Left lung (tissue), 10 donors: ENCODE results near the gene ABI3BP. TPM values are rescaled to one million over a fixed set of nuclear protein-coding genes. Genes with fewer than 3 reads are reported as not detected.
A peak's percentile ranks its signal among the peaks of the same experiment; 100 is the strongest.

Experiments used
- ATAC-seq: fragments of 200-7000 bp; cut with Tn5 transposase; one replicate; pipeline ENCODE4 v1.9.1; 2020; ENCODE audit warnings: moderate library complexity
- DNase-seq, 4 donors: peaks; one replicate each; pipeline ENCODE4 v3.0.0-alpha.2; 2013 to 2020
- H3K27ac ChIP-seq, 2 donors: fragments of 200-600 bp; sonication (generic) in 1 of 2; one replicate each; pipeline versions ENCODE4 v1.5.0 to v1.8.0; 2020 to 2021
- H3K27me3 ChIP-seq, 2 donors: fragments of 200-600 bp; sonication (generic) in 1 of 2; one replicate each; pipeline versions ENCODE4 v1.5.0 to v1.8.0; 2020 to 2021
- H3K36me3 ChIP-seq, 2 donors: fragments of 200-600 bp; sonication (generic) in 1 of 2; one replicate each; pipeline versions ENCODE4 v1.5.0 to v1.8.0; 2020 to 2021
- H3K4me1 ChIP-seq, 2 donors: fragments of 200-600 bp; one replicate each; pipeline ENCODE4 v1.8.0; 2021
- H3K4me3 ChIP-seq, 2 donors: fragments of 200-600 bp; sonication (generic) in 1 of 2; one replicate each; pipeline versions ENCODE4 v1.5.0 to v1.8.0; 2020 to 2021; ENCODE audit warnings: mild to moderate bottlenecking in 1 of 2
- H3K9me3 ChIP-seq, 2 donors: fragments of 200-600 bp; sonication (generic) in 1 of 2; one replicate each; pipeline versions ENCODE4 v1.5.0 to v1.8.0; 2020 to 2021
- CTCF ChIP-seq, 2 donors: fragments of 200-600 bp; sonication (generic) in 1 of 2; IDR thresholded peaks; one replicate each; pipeline versions ENCODE4 v1.5.0 to v1.8.0; 2021; ENCODE audit warnings: antibody characterized with exemption in 2 of 2
- intact Hi-C, 2 donors: fragments of 100-400 bp; cut with DNase I; formaldehyde crosslinking; loops; one replicate each; pipeline versions ENCODE4 v1.11.2 to v1.14.2; 2022
- polyA plus RNA-seq, 6 donors: library from polyadenylated mRNA; unstranded; fragments of 120-200 nt; gene quantifications; one replicate each; pipeline ENCODE4 v1.2.1, GENCODE V29; 2013; ENCODE audit not compliant: insufficient read length in 6 of 6
- total RNA-seq, 2 donors: library from RNA; stranded (reverse); fragmentation: NEBNext Ultra II Directional; extraction: Animal tissue kit (Norgen Biotek cat#: 25700); gene quantifications; one replicate each; pipeline ENCODE4 v1.2.1, GENCODE V29; 2021
- donor health status: DM: no; HTN: yes; CAD: no.
- donor health status: DM: no; HTN: no; CAD: no.

Gene ABI3BP
- total and polyA plus RNA-seq, 8 donors, result 65.2 to 138 (median 85.3) TPM

- no peaks in the 10 kb centered on the region for H3K27me3 ChIP-seq
- no peak for DNase-seq
- no peak for TF ChIP-seq CTCF (IDR thresholded peaks at IDR 0.05)
- H3K9me3 ChIP-seq, result no peaks in the 10 kb centered on the region
- no peaks in the 10 kb centered on the region for H3K36me3 ChIP-seq
- intact Hi-C loops, result no loop called here
- no peak overlapping the region for H3K27ac ChIP-seq
- no peaks in the 10 kb centered on the region for H3K4me1 ChIP-seq
- H3K4me3 ChIP-seq, result no peak overlapping the region
- ATAC-seq, result no peak
Observed at GRCh38 chr3:100928638-100929428, 64.4 kb downstream of the ABI3BP start.

- ATAC-seq (no peak), DNase-seq (no peak)
- Histone ChIP-seq H3K4me1 (no peaks in the 10 kb centered on the region), H3K36me3 (no peaks in the 10 kb centered on the region), H3K9me3 (no peaks in the 10 kb centered on the region), H3K27ac (no peak overlapping the region), H3K27me3 (no peaks in the 10 kb centered on the region), H3K4me3 (no peak overlapping the region)
- no peak for TF ChIP-seq CTCF (IDR thresholded peaks at IDR 0.05)
- intact Hi-C loops, result no loop called here
Observed at GRCh38 chr3:100927775-100928174, 65.4 kb downstream of the ABI3BP start.

GRCh38 chr3:100915706-100916495 lies 77.3 kb downstream of the ABI3BP start:
- Histone ChIP-seq H3K27ac (peak overlapping the region in 1 of 2 donors; percentile 7), H3K36me3 (no peaks in the 10 kb centered on the region), H3K4me1 (no peaks in the 10 kb centered on the region), H3K9me3 (no peaks in the 10 kb centered on the region), H3K27me3 (no peaks in the 10 kb centered on the region), H3K4me3 (no peak overlapping the region)
- intact Hi-C loops, result no loop called here
- DNase-seq, result no peak
- no peak for TF ChIP-seq CTCF (IDR thresholded peaks at IDR 0.05)
- ATAC-seq, result no peak

GRCh38 chr3:100913870-100914648 lies 79.2 kb downstream of the ABI3BP start:
- no peak for TF ChIP-seq CTCF (IDR thresholded peaks at IDR 0.05)
- peak overlapping the region in 1 of 2 donors; percentile 42 for H3K27ac ChIP-seq
- H3K27me3 ChIP-seq, result no peaks in the 10 kb centered on the region
- H3K36me3 ChIP-seq, result no peaks in the 10 kb centered on the region
- no peaks in the 10 kb centered on the region for H3K9me3 ChIP-seq
- intact Hi-C loops, result no loop called here
- DNase-seq (no peak), ATAC-seq (peak; percentile 62)
- H3K4me1 ChIP-seq, result no peaks in the 10 kb centered on the region
- no peak overlapping the region for H3K4me3 ChIP-seq
